H9 (cell line): ENCODE data around the gene UBE2D1. TPM values are rescaled to one million over a fixed set of nuclear protein-coding genes. Genes with fewer than 3 reads are reported as not detected.

ENCODE experiments used
- DNase-seq: peaks from one replicate; pipeline ENCODE4 v3.0.0-alpha.2; 2017
- H2AFZ ChIP-seq: one replicate; pipeline ENCODE4 v1.6.1; 2013; ENCODE audit warnings: mild to moderate bottlenecking, low read length, control low read depth, moderate library complexity
- H2AK5ac ChIP-seq: 2 replicates; pipeline ENCODE4 v1.6.1; 2013; ENCODE audit warnings: low read length, control low read depth, mixed read lengths; ENCODE audit not compliant: insufficient read length
- H2BK120ac ChIP-seq: one replicate; pipeline ENCODE4 v1.6.1; 2013; ENCODE audit warnings: low read depth, mild to moderate bottlenecking, low read length, control low read depth, inconsistent platforms; ENCODE audit not compliant: poor library complexity, severe bottlenecking
- H2BK12ac ChIP-seq: 2 replicates; pipeline ENCODE4 v1.6.1; 2013; ENCODE audit warnings: low read length, control low read depth, mixed read lengths, low read depth; ENCODE audit not compliant: insufficient read length
- H2BK15ac ChIP-seq: 2 replicates; pipeline ENCODE4 v1.6.1; 2013; ENCODE audit warnings: low read depth, low read length, control low read depth
- H2BK20ac ChIP-seq: one replicate; pipeline ENCODE4 v1.6.1; 2013; ENCODE audit warnings: low read depth, mild to moderate bottlenecking, low read length, control low read depth, inconsistent platforms; ENCODE audit not compliant: poor library complexity, severe bottlenecking
- H2BK5ac ChIP-seq: 2 replicates; pipeline ENCODE4 v1.6.1; 2013; ENCODE audit warnings: low read length, control low read depth, mixed read lengths; ENCODE audit not compliant: insufficient read length
- H3K14ac ChIP-seq: 2 replicates; pipeline ENCODE4 v1.6.1; 2013; ENCODE audit warnings: low read length, control low read depth; ENCODE audit not compliant: insufficient read depth
- H3K18ac ChIP-seq: 2 replicates; pipeline ENCODE4 v1.6.1; 2013; ENCODE audit warnings: low read depth, mild to moderate bottlenecking, mixed read lengths, low read length, control low read depth; ENCODE audit not compliant: insufficient read length
- H3K23ac ChIP-seq: 2 replicates; pipeline ENCODE4 v1.6.1; 2013; ENCODE audit warnings: low read length, control low read depth, mixed read lengths, low read depth; ENCODE audit not compliant: insufficient read length
- H3K23me2 ChIP-seq: 2 replicates; pipeline ENCODE4 v1.6.1; 2013; ENCODE audit warnings: low read depth, mild to moderate bottlenecking, mixed read lengths, low read length, control low read depth; ENCODE audit not compliant: insufficient read length, poor library complexity, severe bottlenecking
- H3K27ac ChIP-seq: 2 replicates; pipeline ENCODE4 v1.5.1; 2013; ENCODE audit warnings: low read length, control low read depth, mixed read lengths, low read depth; ENCODE audit not compliant: insufficient read length
- H3K27me3 ChIP-seq: 2 replicates; pipeline ENCODE4 v1.6.1; 2013; ENCODE audit warnings: low read length, control low read depth, inconsistent platforms; ENCODE audit not compliant: insufficient read depth
- H3K4ac ChIP-seq: 2 replicates; pipeline ENCODE4 v1.6.1; 2013; ENCODE audit warnings: low read depth, mild to moderate bottlenecking, control low read depth, inconsistent platforms, low read length, moderate library complexity
- H3K4me1 ChIP-seq: 2 replicates; pipeline ENCODE4 v1.6.1; 2013; ENCODE audit warnings: low read length, control low read depth, inconsistent platforms; ENCODE audit not compliant: insufficient read depth
- H3K4me2 ChIP-seq: 2 replicates; pipeline ENCODE4 v1.6.1; 2013; ENCODE audit warnings: low read length, control low read depth, mixed read lengths; ENCODE audit not compliant: insufficient read length, insufficient read depth
- H3K56ac ChIP-seq: 2 replicates; pipeline ENCODE4 v1.6.1; 2013; ENCODE audit warnings: low read depth, mild to moderate bottlenecking, mixed read lengths, low read length, control low read depth; ENCODE audit not compliant: insufficient read length
- H3K79me1 ChIP-seq: 2 replicates; pipeline ENCODE4 v1.6.1; 2013; ENCODE audit warnings: low read depth, mild to moderate bottlenecking, moderate library complexity, low read length, control low read depth, inconsistent platforms; ENCODE audit not compliant: insufficient read depth, poor library complexity, severe bottlenecking
- H3K79me2 ChIP-seq: 2 replicates; pipeline ENCODE4 v1.6.1; 2013; ENCODE audit warnings: low read length, control low read depth, inconsistent platforms; ENCODE audit not compliant: insufficient read depth
- H3K9ac ChIP-seq: 2 replicates; pipeline ENCODE4 v1.6.1; 2013; ENCODE audit warnings: low read length, control low read depth, mixed read lengths; ENCODE audit not compliant: insufficient read length; ENCODE audit errors: extremely low read depth
- H3K9me3 ChIP-seq: one replicate; pipeline ENCODE4 v1.6.1; 2013; ENCODE audit warnings: low read depth, low read length, inconsistent platforms; ENCODE audit not compliant: control insufficient read depth
- H3T11ph ChIP-seq: one replicate; pipeline ENCODE4 v1.6.1; 2013; ENCODE audit warnings: mild to moderate bottlenecking, low read length, control low read depth, inconsistent platforms
- H4K20me1 ChIP-seq: one replicate; pipeline ENCODE4 v1.6.1; 2013; ENCODE audit not compliant: control insufficient read depth, insufficient read length, insufficient read depth
- H4K5ac ChIP-seq: 2 replicates; pipeline ENCODE4 v1.6.1; 2013; ENCODE audit warnings: low read depth, mild to moderate bottlenecking, mixed read lengths, low read length, control low read depth; ENCODE audit not compliant: insufficient read length
- H4K8ac ChIP-seq: replicated peaks from 2 replicates; pipeline ENCODE4 v1.6.1; 2013; ENCODE audit warnings: low read length, control low read depth, mixed read lengths, low read depth; ENCODE audit not compliant: insufficient read length
- H4K91ac ChIP-seq: 2 replicates; pipeline ENCODE4 v1.6.1; 2013; ENCODE audit warnings: low read depth, mild to moderate bottlenecking, moderate library complexity, mixed read lengths, low read length, control low read depth; ENCODE audit not compliant: insufficient read length
- H3K27ac Mint-ChIP-seq, 3 experiments: 2 replicates in 2 of 3; 3 replicates in 1 of 3; pipeline ENCODE4 v1.8.0; 2020 to 2021; ENCODE audit warnings: mixed read lengths in 3 of 3, mild to moderate bottlenecking in 1 of 3, moderate library complexity in 1 of 3
- H3K27me3 Mint-ChIP-seq: 2 replicates; pipeline ENCODE4 v1.8.0; 2021; ENCODE audit warnings: low read depth, mild to moderate bottlenecking, moderate library complexity, mixed read lengths
- H3K36me3 Mint-ChIP-seq, 3 experiments: 2 replicates in 2 of 3; 3 replicates in 1 of 3; pipeline ENCODE4 v1.8.0; 2020 to 2021; ENCODE audit warnings: low read depth in 3 of 3, mixed read lengths in 3 of 3; ENCODE audit not compliant: insufficient read depth in 1 of 3
- H3K4me1 Mint-ChIP-seq, 2 experiments: 2 replicates each; pipeline ENCODE4 v1.8.0; 2020; ENCODE audit warnings: mixed read lengths in 2 of 2
- H3K4me3 Mint-ChIP-seq, 2 experiments: 2 replicates in 1 of 2; 3 replicates in 1 of 2; pipeline ENCODE4 v1.8.0; 2020 to 2021; ENCODE audit warnings: mild to moderate bottlenecking in 2 of 2, mixed read lengths in 2 of 2, moderate library complexity in 1 of 2
- H3K9me3 Mint-ChIP-seq, 2 experiments: 2 replicates in 1 of 2; 3 replicates in 1 of 2; pipeline ENCODE4 v1.8.0; 2020; ENCODE audit warnings: mild to moderate bottlenecking in 2 of 2, mixed read lengths in 2 of 2, moderate library complexity in 1 of 2
- total RNA-seq: library from RNA; stranded (reverse); gene quantifications from 2 replicates; pipeline ENCODE4 v1.2.1, GENCODE V29; 2021
- TF ChIP-seq, protein P1 (sequence below): fragments of 200-600 bp; sonication (generic); conservative IDR thresholded peaks from 3 replicates; pipeline ENCODE4 v1.8.0; 2021; ENCODE audit warnings: antibody characterized with exemption, mild to moderate bottlenecking

Gene UBE2D1
- total RNA-seq, 1 experiment from 2014 or later, result 26.8 TPM

DNA sequence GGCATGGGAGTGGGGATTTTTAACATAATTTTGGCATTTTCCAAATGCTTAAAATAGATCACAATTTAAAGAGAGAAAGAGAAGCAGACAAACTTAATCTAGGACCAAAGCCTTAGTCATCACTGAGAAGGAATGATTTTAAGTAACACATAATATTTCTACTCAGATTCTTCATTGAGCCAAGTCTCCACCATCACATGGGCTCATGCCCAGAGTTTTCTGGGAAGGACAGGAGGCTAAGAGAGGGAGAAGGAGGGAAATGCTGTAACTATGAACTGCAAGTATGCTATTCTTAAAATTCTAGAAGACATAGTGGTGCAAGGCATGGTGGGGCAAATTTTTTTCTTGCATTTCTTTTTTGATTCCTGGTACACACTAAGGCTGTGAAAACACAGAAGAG is 23.8 kb upstream of the UBE2D1 start:
- Histone ChIP-seq H3K4ac (no peak overlapping the region), H4K91ac (no peak overlapping the region), H3K9ac (no peak overlapping the region), H4K20me1 (no peaks in the 10 kb centered on the region), H3K9me3 (no peaks in the 10 kb centered on the region), H4K5ac (no peak overlapping the region), H4K8ac (no peak overlapping the region), H3K23me2 (no peaks in the 10 kb centered on the region), H2AK5ac (no peak overlapping the region), H3K23ac (no peak overlapping the region), H2BK20ac (no peak overlapping the region), H3K79me1 (no peaks in the 10 kb centered on the region), H2BK12ac (no peak overlapping the region), H2BK5ac (no peak overlapping the region), H2AFZ (no peak overlapping the region), H2BK15ac (no peak overlapping the region), H3K14ac (no peak overlapping the region), H3T11ph (no peak overlapping the region), H3K4me1 (no peaks in the 10 kb centered on the region), H2BK120ac (no peak overlapping the region), H3K79me2 (no peaks in the 10 kb centered on the region), H3K27me3 (no peaks in the 10 kb centered on the region), H3K27ac (no peak overlapping the region), H3K18ac (no peak overlapping the region), H3K4me2 (no peak overlapping the region), H3K56ac (no peak overlapping the region)
- Mint-ChIP-seq H3K27ac (no peak overlapping the region), H3K4me1 (no peaks in the 10 kb centered on the region), H3K27me3 (no peaks in the 10 kb centered on the region; the same call in 1 of the 2 replicates), H3K4me3 (no peak overlapping the region), H3K36me3 (no peaks in the 10 kb centered on the region), H3K9me3 (no peaks in the 10 kb centered on the region)
- no peak for DNase-seq
- TF ChIP-seq, protein P1, sequence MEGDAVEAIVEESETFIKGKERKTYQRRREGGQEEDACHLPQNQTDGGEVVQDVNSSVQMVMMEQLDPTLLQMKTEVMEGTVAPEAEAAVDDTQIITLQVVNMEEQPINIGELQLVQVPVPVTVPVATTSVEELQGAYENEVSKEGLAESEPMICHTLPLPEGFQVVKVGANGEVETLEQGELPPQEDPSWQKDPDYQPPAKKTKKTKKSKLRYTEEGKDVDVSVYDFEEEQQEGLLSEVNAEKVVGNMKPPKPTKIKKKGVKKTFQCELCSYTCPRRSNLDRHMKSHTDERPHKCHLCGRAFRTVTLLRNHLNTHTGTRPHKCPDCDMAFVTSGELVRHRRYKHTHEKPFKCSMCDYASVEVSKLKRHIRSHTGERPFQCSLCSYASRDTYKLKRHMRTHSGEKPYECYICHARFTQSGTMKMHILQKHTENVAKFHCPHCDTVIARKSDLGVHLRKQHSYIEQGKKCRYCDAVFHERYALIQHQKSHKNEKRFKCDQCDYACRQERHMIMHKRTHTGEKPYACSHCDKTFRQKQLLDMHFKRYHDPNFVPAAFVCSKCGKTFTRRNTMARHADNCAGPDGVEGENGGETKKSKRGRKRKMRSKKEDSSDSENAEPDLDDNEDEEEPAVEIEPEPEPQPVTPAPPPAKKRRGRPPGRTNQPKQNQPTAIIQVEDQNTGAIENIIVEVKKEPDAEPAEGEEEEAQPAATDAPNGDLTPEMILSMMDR, result no peak
